Muscle of back (tissue), 13 donors: ENCODE measurements around the gene NBPF1. TPM values are rescaled to one million over a fixed set of nuclear protein-coding genes. Genes with fewer than 3 reads are reported as not detected.
"Not testable (repeated sequence)": the region's sequence is repeated elsewhere in the genome, so short reads cannot be mapped to it uniquely, and the experiment has no call there.

ENCODE experiments used
- DNase-seq, 3 donors: peaks; one replicate each; pipeline versions ENCODE4 v3.0.0 to v3.0.0-alpha.2; 2013
- long read RNA-seq, 9 donors: transcript quantifications; one replicate each; lab custom pipeline, GENCODE V29; 2026
- polyA plus RNA-seq, 10 donors: library from polyadenylated mRNA; unstranded; fragments of 120-200 nt; gene quantifications; one replicate each; pipeline ENCODE4 v1.2.1, GENCODE V29; 2013; ENCODE audit not compliant: insufficient read length in 10 of 10

NBPF1 gene
- polyA plus RNA-seq: 100 to 1,000 TPM in 7 of 10 donors, 10 to 100 TPM in 3; 93.1 to 163 (median 119) TPM
- long read RNA-seq, donor 1, transcript NBPF1-207 (1 exons, 3,447 nt): minor isoform, 5 of 23 reads
- long read RNA-seq, donor 1, transcript NBPF1-205 (3 exons, 2,755 nt): major isoform, 10 of 23 reads
- long read RNA-seq, donor 1, partial matches to known transcripts: 6 of 23 reads
- long read RNA-seq, donor 1, other reads (novel, unspliced or antisense): 0 of 23 reads
- long read RNA-seq, donor 2, transcript NBPF1-205 (3 exons, 2,755 nt): major isoform, 6 of 14 reads
- long read RNA-seq, donor 2, partial matches to known transcripts: 5 of 14 reads
- long read RNA-seq, donor 2, other reads (novel, unspliced or antisense): 0 of 14 reads
- long read RNA-seq, donor 3: 0 reads
- long read RNA-seq, donor 4, transcript NBPF1-205 (3 exons, 2,755 nt): major isoform, 12 of 13 reads
- long read RNA-seq, donor 4, partial matches to known transcripts: 0 of 13 reads
- long read RNA-seq, donor 4, other reads (novel, unspliced or antisense): 0 of 13 reads
- long read RNA-seq, donor 5, transcript NBPF1-207 (1 exons, 3,447 nt): minor isoform, 10 of 37 reads
- long read RNA-seq, donor 5, transcript NBPF1-205 (3 exons, 2,755 nt): major isoform, 16 of 37 reads
- long read RNA-seq, donor 5, partial matches to known transcripts: 9 of 37 reads
- long read RNA-seq, donor 5, other reads (novel, unspliced or antisense): 0 of 37 reads
- long read RNA-seq, donor 6, transcript NBPF1-205 (3 exons, 2,755 nt): major isoform, 8 of 12 reads
- long read RNA-seq, donor 6, partial matches to known transcripts: 0 of 12 reads
- long read RNA-seq, donor 6, other reads (novel, unspliced or antisense): 0 of 12 reads
- long read RNA-seq, donor 7, transcript NBPF1-205 (3 exons, 2,755 nt): major isoform, 8 of 32 reads
- long read RNA-seq, donor 7, partial matches to known transcripts: 20 of 32 reads
- long read RNA-seq, donor 7, other reads (novel, unspliced or antisense): 0 of 32 reads
- long read RNA-seq, donor 8, partial matches to known transcripts: 0 of 7 reads
- long read RNA-seq, donor 8, other reads (novel, unspliced or antisense): 0 of 7 reads
- long read RNA-seq, donor 9, partial matches to known transcripts: 0 of 2 reads
- long read RNA-seq, donor 9, other reads (novel, unspliced or antisense): 0 of 2 reads

- DNase-seq: peak; percentile 99 to 100 (median 99)
Observed at GRCh38 chr1:16613185-16614147, at the start of gene NBPF1. Gene NBPF1, minus strand, starts transcription at chr1:16613564.

GRCh38 chr1:16658234-16658633 is 44.9 kb upstream of the NBPF1 start:
- not testable (repeated sequence) for DNase-seq

DNA sequence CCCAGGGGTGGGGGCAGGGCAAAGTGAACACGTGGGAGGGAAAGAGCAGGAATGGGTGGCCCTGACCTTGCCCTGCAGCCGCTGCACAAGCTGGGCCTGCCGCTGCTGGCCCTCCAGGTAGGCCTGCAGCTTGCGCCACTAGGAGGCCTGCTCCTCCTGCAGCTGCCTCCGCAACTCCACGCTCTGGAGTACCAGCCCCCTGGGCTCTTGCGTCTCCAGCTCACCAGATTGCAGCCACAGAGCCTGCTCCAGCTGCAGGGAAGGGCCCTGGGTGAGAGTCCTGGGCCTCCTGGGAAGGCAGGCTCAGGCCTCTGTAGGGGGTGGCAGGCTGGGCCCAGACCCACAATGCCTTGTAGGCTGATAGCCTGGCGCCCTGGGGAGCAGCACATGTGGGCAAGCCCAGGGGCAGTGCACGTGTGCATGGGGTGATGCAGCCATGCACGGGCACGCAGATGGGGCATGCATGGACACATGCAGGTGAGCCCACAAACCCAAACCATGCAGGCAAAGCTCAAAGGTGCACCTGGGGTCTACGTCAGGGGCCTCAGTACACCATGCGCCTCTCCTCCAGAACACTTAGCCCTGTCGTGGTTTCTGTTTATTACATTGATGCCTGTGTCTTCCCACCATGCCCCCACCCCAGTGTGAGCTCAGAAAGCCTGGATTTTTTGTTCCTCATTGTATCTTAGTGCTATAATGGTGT is 43.8 kb upstream of the NBPF1 start:
- DNase-seq: not testable (repeated sequence)

DNA sequence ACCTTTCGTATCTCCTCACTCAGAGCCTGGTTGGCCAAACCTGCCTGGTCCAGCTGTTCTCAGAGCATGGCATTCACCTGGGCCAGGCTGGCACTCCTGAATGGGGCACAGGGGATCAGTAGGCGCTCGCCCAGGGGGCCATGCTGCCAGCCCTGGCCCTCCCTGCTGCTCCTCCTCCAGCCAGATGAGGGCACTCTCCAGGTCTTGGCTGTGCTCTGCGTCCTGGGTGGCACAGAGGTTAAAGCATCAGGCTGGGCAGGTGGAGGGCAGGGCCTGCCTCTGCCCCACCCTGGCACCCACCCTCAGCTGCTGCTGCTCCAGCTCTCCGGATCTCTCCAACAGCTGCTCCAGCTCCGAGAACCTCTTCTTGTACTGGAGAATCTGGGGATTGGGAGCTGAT is 43.2 kb upstream of the NBPF1 start:
- DNase-seq: not testable (repeated sequence)

DNA sequence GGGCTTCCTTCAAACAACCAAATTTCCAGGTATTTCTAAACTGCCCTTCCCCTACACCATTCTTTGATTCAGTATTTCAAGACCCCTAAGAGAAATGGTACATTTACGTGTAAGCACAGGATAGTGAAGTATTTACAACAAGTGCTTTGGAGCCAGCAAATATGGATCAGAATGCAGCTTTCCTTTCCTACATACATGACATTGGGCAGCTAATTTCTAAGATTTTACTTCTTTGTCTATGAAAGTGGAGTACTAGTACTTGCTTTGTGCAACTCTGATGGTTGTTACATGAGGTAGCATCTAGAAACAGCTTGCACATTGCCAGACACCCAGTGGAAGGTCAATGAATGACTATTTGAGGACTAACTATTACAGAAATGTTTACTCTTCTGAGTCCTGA is 38.2 kb upstream of the NBPF1 start:
- not testable (repeated sequence) for DNase-seq

DNA sequence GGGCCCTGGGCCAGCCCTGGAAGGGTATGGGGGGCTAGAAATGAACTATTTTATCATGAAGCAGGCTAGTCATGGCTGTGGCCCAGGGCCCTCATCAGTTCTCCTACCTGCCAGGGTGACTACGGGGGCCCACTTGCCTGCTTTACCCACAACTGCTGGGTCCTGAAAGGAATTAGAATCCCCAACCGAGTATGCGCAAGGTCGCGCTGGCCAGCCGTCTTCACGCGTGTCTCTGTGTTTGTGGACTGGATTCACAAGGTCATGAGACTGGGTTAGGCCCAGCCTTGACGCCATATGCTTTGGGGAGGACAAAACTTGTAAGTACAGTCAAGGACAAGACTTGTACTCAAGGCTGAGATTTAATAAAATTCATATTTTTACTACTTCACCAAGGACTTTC is 36.6 kb upstream of the NBPF1 start:
- DNase-seq: not testable (repeated sequence)

GRCh38 chr1:16649390-16649789 is 36.0 kb upstream of the NBPF1 start:
- DNase-seq: not testable (repeated sequence)

- DNase-seq: not testable (repeated sequence)
Observed at GRCh38 chr1:16648756-16649155, 35.4 kb upstream of the NBPF1 start.

DNA sequence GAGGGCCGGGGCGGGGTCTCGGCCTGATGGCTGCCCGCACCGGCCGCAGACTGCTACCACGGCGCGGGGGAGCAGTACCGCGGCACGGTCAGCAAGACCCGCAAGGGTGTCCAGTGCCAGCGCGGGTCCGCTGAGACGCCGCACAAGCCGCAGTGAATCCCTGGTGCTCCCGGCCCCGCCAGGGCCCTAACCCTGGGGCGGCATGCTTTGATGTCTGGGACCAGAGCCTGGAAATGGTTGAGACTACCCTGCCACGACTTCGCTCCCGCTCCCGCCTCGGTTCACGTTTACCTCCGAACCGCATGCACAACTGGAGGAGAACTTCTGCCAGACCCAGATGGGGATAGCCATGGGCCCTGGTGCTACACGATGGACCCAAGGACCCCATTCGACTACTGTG is 34.9 kb upstream of the NBPF1 start:
- DNase-seq: not testable (repeated sequence)

DNA sequence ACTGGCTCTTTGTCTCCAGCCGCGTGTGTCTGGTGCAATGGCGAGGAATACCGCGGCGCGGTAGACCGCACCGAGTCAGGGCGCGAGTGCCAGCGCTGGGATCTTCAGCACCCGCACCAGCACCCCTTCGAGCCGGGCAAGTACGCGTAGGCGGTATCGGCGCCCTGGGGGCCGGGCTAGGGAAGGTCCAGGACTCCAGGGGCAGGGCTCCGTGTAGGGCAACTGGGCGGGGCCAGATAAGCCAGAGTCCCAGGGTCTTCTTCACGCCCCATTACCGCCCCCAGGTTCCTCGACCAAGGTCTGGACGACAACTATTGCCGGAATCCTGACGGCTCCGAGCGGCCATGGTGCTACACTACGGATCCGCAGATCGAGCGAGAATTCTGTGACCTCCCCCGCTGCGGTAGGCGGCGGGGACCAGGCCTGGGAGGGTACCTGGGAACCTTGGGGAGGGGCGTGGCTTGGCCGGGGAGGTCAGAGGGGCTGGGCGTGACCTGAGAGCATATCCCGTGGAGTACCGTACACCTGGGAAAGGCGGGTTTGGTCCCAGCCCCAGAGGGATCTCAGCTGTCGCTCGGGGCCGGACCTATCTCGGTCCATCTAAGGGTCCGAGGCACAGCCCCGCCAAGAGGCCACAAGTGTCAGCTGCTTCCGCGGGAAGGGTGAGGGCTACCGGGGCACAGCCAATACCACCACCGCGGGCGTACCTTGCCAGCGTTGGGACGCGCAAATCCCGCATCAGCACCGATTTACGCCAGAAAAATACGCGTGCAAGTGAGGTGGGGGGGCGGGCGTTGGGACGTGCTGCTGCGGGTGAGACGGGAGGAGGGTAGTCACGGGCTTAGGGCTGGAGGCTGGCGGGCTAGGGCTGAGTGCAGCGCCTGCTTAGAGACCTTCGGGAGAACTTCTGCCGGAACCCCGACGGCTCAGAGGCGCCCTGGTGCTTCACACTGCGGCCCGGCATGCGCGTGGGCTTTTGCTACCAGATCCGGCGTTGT is 34.1 kb upstream of the NBPF1 start:
- not testable (repeated sequence) for DNase-seq

DNA sequence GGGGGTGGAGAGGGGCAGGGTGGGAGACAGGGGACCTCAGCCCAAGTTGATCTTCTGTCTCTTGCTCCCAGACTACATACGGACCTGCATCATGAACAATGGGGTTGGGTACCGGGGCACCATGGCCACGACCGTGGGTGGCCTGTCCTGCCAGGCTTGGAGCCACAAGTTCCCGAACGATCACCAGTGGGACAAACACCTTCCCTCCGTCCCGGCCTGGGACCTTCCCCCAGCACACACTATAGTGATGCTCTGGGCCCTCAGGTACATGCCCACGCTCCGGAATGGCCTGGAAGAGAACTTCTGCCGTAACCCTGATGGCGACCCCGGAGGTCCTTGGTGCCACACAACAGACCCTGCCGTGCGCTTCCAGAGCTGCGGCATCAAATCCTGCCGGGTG is 33.4 kb upstream of the NBPF1 start:
- DNase-seq: not testable (repeated sequence)

DNA sequence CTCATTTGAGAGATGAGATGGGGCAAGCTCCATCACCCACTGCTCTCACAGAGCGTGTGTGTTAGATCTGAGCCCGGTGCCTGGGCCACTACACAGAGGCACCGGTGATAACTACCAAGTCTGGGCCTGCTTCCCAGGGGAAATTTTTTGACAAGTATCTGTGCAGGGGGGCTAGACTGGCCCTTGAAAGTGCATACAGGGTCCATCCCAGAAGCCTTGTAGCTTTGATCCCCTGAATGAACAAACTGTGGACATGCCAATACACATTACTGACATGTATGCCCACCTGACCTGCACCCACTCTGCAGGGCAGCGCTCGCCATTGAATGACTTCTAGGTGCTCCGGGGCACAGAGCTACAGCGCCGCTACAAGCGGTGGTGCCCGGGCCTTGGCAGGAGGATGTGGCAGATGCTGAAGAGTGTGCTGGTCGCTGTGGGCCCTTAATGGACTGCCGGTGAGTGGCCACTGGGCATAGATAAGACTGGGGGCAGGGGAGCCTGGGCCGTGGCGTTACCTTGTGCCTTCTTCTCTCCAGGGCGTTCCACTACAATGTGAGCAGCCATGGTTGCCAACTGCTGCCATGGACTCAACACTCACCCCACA is 32.8 kb upstream of the NBPF1 start:
- DNase-seq: not testable (repeated sequence)

DNA sequence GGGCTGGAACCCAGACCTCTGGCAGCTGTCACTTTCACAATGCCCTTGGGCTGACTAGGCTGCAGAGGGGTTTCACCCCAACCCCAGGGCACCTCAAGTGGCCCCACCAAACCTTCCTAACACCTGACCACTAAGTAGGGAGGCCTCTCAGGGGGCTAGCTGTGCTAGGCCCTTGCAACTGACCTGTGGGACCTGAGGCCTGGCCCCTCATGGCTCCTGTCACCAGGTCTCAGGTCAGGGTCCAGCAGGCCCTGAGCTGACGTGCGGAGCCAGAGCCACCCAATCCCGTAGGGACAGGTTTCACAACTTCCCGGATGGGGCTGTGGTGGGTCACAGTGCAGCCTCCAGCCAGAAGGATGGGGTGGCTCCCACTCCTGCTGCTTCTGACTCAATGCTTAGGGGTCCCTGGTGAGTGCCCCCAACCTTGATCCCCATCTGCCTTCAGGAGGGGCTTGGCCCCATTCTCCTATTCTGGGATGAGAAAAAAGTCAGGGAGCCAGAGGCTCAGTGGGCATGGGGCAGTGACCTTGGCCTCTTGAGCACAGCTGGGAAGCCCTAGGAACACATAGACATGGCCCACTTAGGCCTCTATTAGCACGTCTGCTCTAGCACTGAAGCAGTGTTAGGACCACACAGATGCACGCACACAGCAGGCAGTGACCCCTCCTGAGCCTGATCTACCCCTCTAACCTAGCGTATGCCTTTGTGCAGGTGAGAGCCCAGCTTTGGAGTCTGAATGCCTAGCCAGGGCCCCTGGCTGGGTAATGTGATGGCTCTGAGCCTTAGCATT is 32.1 kb upstream of the NBPF1 start:
- DNase-seq: peak in 1 of 3 donors; percentile 45

DNA sequence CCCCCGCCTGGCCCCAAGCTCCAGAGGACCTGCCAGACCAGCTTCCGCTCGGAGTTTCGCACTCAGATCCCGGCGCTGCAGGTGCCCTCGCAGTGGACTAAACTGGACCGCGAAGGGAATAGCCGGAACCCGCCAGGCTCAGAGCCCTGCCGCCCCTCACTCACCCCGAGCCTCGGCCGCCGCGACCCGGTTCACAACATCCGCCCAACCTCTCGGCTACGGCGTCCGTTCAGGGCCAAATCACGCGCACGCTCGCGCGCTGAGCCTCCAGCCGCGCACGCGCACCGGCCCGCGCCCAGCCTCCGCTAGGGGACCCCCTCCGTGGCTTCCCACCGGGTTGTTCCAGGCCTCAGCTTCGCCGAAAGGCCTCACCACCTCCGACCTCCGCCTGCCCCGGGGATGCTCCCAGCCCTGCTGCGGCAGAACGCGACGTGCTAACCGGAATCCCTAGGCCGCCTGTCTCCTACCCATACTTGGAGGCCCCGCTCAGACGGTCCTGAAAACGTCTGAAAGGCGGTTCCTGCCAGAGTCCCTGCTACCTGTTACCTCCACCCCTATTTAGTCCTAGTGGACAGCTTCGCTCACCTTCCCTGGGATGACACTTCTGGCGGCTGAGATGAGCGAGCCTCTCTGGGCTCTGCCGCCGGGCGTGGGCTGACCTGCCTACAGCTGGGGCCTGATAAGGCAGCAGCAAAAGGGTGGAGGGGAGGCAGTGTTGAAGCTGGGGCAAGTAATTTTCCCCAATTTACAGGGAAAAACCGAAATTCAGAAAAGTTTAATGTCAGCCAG is 31.3 kb upstream of the NBPF1 start:
- DNase-seq: peak; percentile 98 to 100 (median 100)

- no peak for DNase-seq
Observed at GRCh38 chr1:16644193-16644481, 30.8 kb upstream of the NBPF1 start.

DNA sequence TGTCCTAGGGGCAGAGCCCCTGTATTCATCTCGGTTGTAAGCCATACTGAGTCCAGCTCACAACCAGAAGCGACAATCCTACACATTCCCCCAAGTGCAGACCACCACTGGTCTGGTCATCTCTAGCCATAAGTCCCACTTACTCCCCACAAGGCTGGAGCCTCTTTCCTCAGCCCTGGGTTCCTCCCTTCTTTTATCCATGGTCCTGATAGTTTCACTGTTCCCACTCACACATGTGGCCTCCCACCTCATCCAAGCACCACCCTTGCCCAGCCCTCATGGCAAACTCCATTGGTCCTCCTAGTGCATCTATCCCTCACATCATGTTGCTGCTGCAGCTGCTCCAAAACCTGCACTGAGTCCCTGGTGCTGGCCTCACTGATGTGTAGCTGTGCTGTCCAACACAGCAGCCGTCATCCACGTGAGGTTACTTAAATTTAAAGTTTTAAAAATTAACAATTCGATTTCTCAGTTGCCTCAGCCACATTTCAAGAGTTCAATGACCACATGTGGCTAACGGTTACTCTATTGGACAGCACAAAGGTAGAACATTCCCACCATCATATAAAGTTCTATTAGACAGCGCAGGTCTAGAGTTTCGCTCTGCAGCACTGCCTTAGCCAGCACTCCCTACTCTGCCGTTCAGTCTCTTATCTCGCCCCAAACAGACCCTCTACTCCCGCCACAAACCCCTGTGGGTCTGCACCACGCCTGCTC is 30.3 kb upstream of the NBPF1 start:
- DNase-seq: not testable (repeated sequence)
